ENCODE data around the gene TUBB4B.

DNA sequence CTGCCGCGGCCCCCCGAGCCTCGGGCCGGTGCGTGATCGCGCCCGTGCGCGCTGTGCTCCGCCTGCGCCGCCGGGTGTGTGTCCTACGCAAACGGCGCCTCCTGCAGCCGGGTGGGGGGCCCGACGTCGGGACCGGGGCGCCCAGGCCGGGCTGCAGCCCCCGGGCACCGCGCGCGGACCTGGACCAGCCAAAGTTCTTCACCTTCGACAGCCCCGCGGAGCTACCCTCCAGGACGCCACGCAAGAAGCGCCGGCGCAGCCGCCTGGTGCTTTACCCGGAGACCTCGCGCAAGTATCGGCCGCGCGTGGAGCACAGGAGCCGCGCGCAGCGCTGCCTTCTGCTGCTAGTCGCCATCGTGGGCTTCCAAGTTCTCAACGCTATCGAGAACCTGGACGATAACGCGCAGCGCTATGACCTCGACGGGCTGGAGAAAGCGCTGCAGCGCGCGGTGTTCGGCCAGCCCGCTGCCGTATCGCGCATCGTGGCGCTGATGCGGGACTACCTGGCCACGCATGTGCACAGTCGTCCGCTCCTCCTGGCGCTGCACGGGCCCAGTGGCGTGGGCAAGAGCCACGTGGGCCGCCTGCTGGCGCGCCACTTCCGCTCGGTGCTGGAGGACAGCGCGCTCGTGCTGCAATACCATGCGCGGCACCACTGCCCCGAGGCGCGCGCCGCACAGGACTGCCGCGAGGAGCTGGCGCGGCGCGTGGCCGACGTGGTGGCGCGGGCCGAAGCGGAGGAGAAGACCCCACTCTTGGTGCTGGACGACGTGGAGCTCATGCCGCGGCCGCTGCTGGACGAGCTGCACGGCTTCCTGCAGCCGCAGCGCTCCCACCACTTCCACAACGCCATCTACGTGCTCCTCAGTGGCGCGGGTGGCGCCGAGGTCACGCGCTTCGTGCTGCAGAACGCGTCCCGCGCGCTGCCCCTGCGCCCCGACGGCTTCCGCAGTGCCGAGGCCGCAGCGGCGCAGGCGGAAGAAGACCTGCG is 37.9 kb downstream of the TUBB4B start:
- TF ChIP-seq CTCF (IDR thresholded peaks at IDR 0.05): no peak
- TF ChIP-seq POLR2A (IDR thresholded peaks at IDR 0.05): no peak
